Measurements from ENCODE around the gene BSG. TPM values are rescaled to one million over a fixed set of nuclear protein-coding genes. Genes with fewer than 3 reads are reported as not detected.

Gene BSG
- total and polyA plus RNA-seq, 2 donors (not counting 1 experiment from before 2014, with no cell fraction given): 246 to 325 TPM

DNA sequence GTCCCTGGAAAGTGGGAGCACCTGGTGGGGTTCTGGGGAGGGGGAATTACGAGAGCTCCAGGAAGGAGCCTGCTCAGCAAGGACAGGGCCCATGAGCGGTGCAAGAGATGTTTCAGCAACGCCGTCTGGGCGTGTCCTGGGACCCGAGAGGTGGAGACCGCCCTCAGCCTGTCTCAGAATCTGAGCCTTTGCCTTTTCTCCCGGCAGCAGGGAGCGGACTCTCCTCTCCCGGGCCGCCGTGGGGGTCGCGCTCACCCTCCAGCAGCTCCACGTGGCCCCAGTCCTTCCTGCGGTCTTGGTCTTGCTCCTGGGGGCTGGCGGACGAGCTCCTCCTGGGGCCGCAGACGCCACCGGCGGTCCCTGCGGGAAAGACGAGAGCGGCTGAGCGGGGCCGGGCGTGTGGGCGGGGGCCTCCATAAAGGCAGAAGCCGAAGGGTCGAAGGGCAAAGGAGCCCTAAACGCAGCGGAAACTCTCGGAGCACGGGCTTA is 60.2 kb downstream of the BSG start:
- peak; percentile 44 to 59 for DNase-seq (ENCODE audit: low read depth in 2 of 2)

More for the DNA sequence above, 60.2 kb downstream of the BSG start:
- H3K36me3 ChIP-seq (ENCODE audit: control insufficient read depth, insufficient read depth, low read length): peaks cover 2% of the 10 kb centered on the region
- peak overlapping the region; percentile 48 for H2AFZ ChIP-seq (ENCODE audit: low read length)
- H3K79me2 ChIP-seq (ENCODE audit: control insufficient read depth, insufficient read depth, low read length): peaks cover 2% of the 10 kb centered on the region
- H3K9ac ChIP-seq (ENCODE audit: insufficient read depth, low read length): peak overlapping the region; percentile 78
- H3K27ac ChIP-seq (ENCODE audit: insufficient read depth, low read length): peak overlapping the region; percentile 72
- H3K4me3 ChIP-seq (replicated peaks in 1 of 4; ENCODE audit: control extremely low read depth in 1 of 4, insufficient read depth in 1 of 4, low read depth in 3 of 4, low read length in 4 of 4): peak overlapping the region; percentile 76 to 96 (median 88)
- H3K9me3 ChIP-seq (ENCODE audit: control insufficient read depth, insufficient read depth, low read depth, low read length): no peaks in the 10 kb centered on the region
- H3K4me1 ChIP-seq (ENCODE audit: control insufficient read depth, extremely low read depth, insufficient read depth, low read length): peaks cover 7% of the 10 kb centered on the region
- H3K27me3 ChIP-seq (ENCODE audit: control insufficient read depth, insufficient read depth, low read length): no peaks in the 10 kb centered on the region
- H4K20me1 ChIP-seq (ENCODE audit: control insufficient read depth, extremely low read depth, insufficient read depth, low read length): no peaks in the 10 kb centered on the region
- peak overlapping the region; percentile 83 for H3K4me2 ChIP-seq (ENCODE audit: extremely low read depth, insufficient read depth, low read length)
- TF ChIP-seq, protein P1, sequence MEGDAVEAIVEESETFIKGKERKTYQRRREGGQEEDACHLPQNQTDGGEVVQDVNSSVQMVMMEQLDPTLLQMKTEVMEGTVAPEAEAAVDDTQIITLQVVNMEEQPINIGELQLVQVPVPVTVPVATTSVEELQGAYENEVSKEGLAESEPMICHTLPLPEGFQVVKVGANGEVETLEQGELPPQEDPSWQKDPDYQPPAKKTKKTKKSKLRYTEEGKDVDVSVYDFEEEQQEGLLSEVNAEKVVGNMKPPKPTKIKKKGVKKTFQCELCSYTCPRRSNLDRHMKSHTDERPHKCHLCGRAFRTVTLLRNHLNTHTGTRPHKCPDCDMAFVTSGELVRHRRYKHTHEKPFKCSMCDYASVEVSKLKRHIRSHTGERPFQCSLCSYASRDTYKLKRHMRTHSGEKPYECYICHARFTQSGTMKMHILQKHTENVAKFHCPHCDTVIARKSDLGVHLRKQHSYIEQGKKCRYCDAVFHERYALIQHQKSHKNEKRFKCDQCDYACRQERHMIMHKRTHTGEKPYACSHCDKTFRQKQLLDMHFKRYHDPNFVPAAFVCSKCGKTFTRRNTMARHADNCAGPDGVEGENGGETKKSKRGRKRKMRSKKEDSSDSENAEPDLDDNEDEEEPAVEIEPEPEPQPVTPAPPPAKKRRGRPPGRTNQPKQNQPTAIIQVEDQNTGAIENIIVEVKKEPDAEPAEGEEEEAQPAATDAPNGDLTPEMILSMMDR (conservative IDR thresholded peaks at IDR 0.05 in 1 of 2, IDR thresholded peaks at IDR 0.05 in 1 of 2; ENCODE audit: low read depth in 1 of 2, low read length in 2 of 2): no peak
- TF ChIP-seq EZH2 (IDR thresholded peaks at IDR 0.05; ENCODE audit: low read length, missing control alignments): no peak

Other genes with a start within 250 kb of the BSG start
- gene MIER2, start 227.8 kb upstream of the BSG start, total RNA-seq: 9.2 and 20.6 TPM in 2 replicates
- gene MIER2, start 227.8 kb upstream of the BSG start, polyA plus RNA-seq: 13.7 and 17.7 TPM in 2 replicates
- under 0.01 and 0.17 TPM in 2 replicates for gene C2CD4C, start 163.4 kb upstream of the BSG start, total RNA-seq
- gene C2CD4C, start 163.4 kb upstream of the BSG start, polyA plus RNA-seq: 0.05 TPM in 1 of 2 replicates, not detected in the other
- 2.5 and 3.3 TPM in 2 replicates for gene SHC2, start 111.6 kb upstream of the BSG start, total RNA-seq
- 0.02 and 0.28 TPM in 2 replicates for gene SHC2, start 111.6 kb upstream of the BSG start, polyA plus RNA-seq
- 0.17 and 0.26 TPM in 2 replicates for gene MADCAM1, start 76.1 kb upstream of the BSG start, total RNA-seq
- gene MADCAM1, start 76.1 kb upstream of the BSG start, polyA plus RNA-seq: not detected in 2 replicates
- gene TPGS1, start 65.1 kb upstream of the BSG start, total RNA-seq: 30.1 and 36.0 TPM in 2 replicates
- 1.7 and 2.0 TPM in 2 replicates for gene TPGS1, start 65.1 kb upstream of the BSG start, polyA plus RNA-seq
- gene CDC34, start 40.8 kb upstream of the BSG start, total RNA-seq: 65.0 and 72.5 TPM in 2 replicates
- 23.3 and 27.0 TPM in 2 replicates for gene CDC34, start 40.8 kb upstream of the BSG start, polyA plus RNA-seq
- 0.17 TPM in 1 of 2 replicates, not detected in the other for gene GZMM, start 28.5 kb upstream of the BSG start, total RNA-seq
- 0.35 TPM in 1 of 2 replicates, not detected in the other for gene GZMM, start 28.5 kb upstream of the BSG start, polyA plus RNA-seq
- gene HCN2, start 17.3 kb downstream of the BSG start, total RNA-seq: 0.26 and 0.50 TPM in 2 replicates
- gene HCN2, start 17.3 kb downstream of the BSG start, polyA plus RNA-seq: 0.49 and 0.54 TPM in 2 replicates
- gene POLRMT, start 60.9 kb downstream of the BSG start, total RNA-seq: 17.2 and 21.5 TPM in 2 replicates
- 7.3 and 13.5 TPM in 2 replicates for gene POLRMT, start 60.9 kb downstream of the BSG start, polyA plus RNA-seq
- under 0.01 TPM in 1 of 2 replicates, not detected in the other for gene FGF22, start 67.3 kb downstream of the BSG start, total RNA-seq
- 0.06 TPM in 1 of 2 replicates, not detected in the other for gene FGF22, start 67.3 kb downstream of the BSG start, polyA plus RNA-seq
- 12.1 and 18.0 TPM in 2 replicates for gene RNF126, start 90.6 kb downstream of the BSG start, total RNA-seq
- 7.8 and 10.7 TPM in 2 replicates for gene RNF126, start 90.6 kb downstream of the BSG start, polyA plus RNA-seq
- gene FSTL3, start 103.8 kb downstream of the BSG start, total RNA-seq: 26.8 and 36.5 TPM in 2 replicates
- gene FSTL3, start 103.8 kb downstream of the BSG start, polyA plus RNA-seq: 10.2 and 18.6 TPM in 2 replicates
- gene PRSS57, start 122.9 kb downstream of the BSG start, total RNA-seq: not detected in 2 replicates
- gene PRSS57, start 122.9 kb downstream of the BSG start, polyA plus RNA-seq: not detected in 2 replicates
- gene PALM, start 136.3 kb downstream of the BSG start, total RNA-seq: 8.3 and 22.1 TPM in 2 replicates
- 1.0 and 3.2 TPM in 2 replicates for gene PALM, start 136.3 kb downstream of the BSG start, polyA plus RNA-seq
- gene MISP, start 178.5 kb downstream of the BSG start, total RNA-seq: under 0.01 TPM in 1 of 2 replicates, not detected in the other
- not detected in 2 replicates for gene MISP, start 178.5 kb downstream of the BSG start, polyA plus RNA-seq
- 67.5 and 83.1 TPM in 2 replicates for gene PTBP1, start 224.9 kb downstream of the BSG start, total RNA-seq
- 74.6 and 142 TPM in 2 replicates for gene PTBP1, start 224.9 kb downstream of the BSG start, polyA plus RNA-seq
- 1.5 and 2.5 TPM in 2 replicates for gene PLPPR3, start 249.4 kb downstream of the BSG start, total RNA-seq
- gene PLPPR3, start 249.4 kb downstream of the BSG start, polyA plus RNA-seq: 0.19 and 0.30 TPM in 2 replicates